Calu3 (cell line): ENCODE data around the gene IL1RL1. TPM values are rescaled to one million over a fixed set of nuclear protein-coding genes. Genes with fewer than 3 reads are reported as not detected.

Experiments used
- BruUV-seq: library from RNA; stranded (reverse); fragments of 400-500 nt; replicated peaks from 2 replicates; lab custom pipeline; 2021; lab: Mats Ljungman, UMichigan
- CTCF ChIA-PET: fragments of 300-600 bp; sonication (Branson Sonifier 250); formaldehyde crosslinking; loops from one replicate; lab custom pipeline; 2022; ENCODE audit warnings: antibody characterized with exemption; lab: Charles Lee
- DNase-seq: peaks from one replicate; pipeline ENCODE4 v3.0.0; 2022
- H3K27ac Mint-ChIP-seq: one replicate; pipeline ENCODE4 v1.8.0; 2022; ENCODE audit warnings: mixed read lengths; ENCODE audit not compliant: unreplicated experiment
- H3K27me3 Mint-ChIP-seq: one replicate; pipeline ENCODE4 v1.8.0; 2022; ENCODE audit warnings: mixed read lengths; ENCODE audit not compliant: unreplicated experiment
- H3K36me3 Mint-ChIP-seq: one replicate; pipeline ENCODE4 v1.8.0; 2022; ENCODE audit warnings: mild to moderate bottlenecking, moderate library complexity, mixed read lengths; ENCODE audit not compliant: insufficient read depth, unreplicated experiment
- H3K4me1 Mint-ChIP-seq: one replicate; pipeline ENCODE4 v1.8.0; 2022; ENCODE audit warnings: mild to moderate bottlenecking, low read depth, mixed read lengths; ENCODE audit not compliant: unreplicated experiment
- H3K4me3 Mint-ChIP-seq: one replicate; pipeline ENCODE4 v1.8.0; 2022; ENCODE audit warnings: mild to moderate bottlenecking, low read depth, moderate library complexity, mixed read lengths; ENCODE audit not compliant: unreplicated experiment
- H3K9me3 Mint-ChIP-seq: one replicate; pipeline ENCODE4 v1.8.0; 2022; ENCODE audit warnings: low read depth, mixed read lengths; ENCODE audit not compliant: unreplicated experiment
- CTCF ChIP-seq: fragments of 200-600 bp; IDR thresholded peaks from one replicate; pipeline ENCODE4 v1.8.0; 2022; ENCODE audit warnings: antibody characterized with exemption; ENCODE audit not compliant: unreplicated experiment
- intact Hi-C: fragments of 100-400 bp; cut with micrococcal nuclease; formaldehyde crosslinking; loops from one replicate; pipeline ENCODE4 v1.10.0; 2022; ENCODE audit not compliant: unreplicated experiment
- total RNA-seq: library from RNA; stranded (reverse); gene quantifications from 2 replicates; pipeline ENCODE4 v1.2.3, GENCODE V29; 2022

IL1RL1 gene
- total RNA-seq, 1 experiment from 2014 or later: not detected

- H3K36me3 Mint-ChIP-seq: no peaks in the 10 kb centered on the region
- intact Hi-C loops: no loop called here
- CTCF ChIA-PET: no interaction called here
Measured at GRCh38 chr2:102397209-102397608, 85.8 kb downstream of the IL1RL1 start.

DNA sequence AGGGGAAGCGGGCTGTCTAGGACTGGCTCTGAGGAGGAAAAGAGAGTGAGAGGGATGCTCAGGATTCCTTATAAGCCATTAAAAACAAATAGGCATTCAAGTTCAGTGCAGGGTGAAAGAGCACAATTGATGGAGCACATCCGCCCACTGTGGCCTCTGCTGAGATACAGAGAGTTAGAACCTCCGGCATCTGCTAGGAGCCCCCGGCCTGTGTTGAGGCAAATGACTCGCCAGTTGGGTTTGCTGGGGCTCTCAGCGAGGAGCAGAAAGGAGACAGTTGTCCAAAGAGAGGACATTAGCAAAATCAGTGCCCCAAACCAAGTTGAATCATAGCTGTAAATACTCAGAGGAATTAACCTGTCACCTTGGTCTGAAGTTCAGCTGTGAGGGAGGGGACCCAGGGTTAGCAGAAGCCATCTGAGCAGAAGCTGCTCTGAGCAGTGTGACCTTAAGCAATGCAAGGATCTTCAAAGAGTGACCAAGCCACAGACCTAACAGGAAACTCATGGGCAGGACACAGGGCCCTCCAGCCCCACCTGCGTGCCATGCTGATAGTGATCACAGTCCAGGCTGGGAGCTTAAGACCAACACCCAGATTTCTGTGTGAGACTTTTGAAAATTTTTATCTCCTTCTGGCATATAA is 88.3 kb downstream of the IL1RL1 start:
- BruUV-seq: no TSS peak
- H3K27me3 Mint-ChIP-seq: peaks cover 11% of the 10 kb centered on the region
- no peaks in the 10 kb centered on the region for H3K4me1 Mint-ChIP-seq
- no peak overlapping the region for H3K4me3 Mint-ChIP-seq
- CTCF ChIA-PET: no interaction called here
- no peak overlapping the region for H3K27ac Mint-ChIP-seq
- H3K36me3 Mint-ChIP-seq: no peaks in the 10 kb centered on the region
- H3K9me3 Mint-ChIP-seq: no peaks in the 10 kb centered on the region
- DNase-seq: no peak
- intact Hi-C loops: no loop called here
- no peak for TF ChIP-seq CTCF

More at GRCh38 chr2:102397209-102397608, 85.8 kb downstream of the IL1RL1 start:
- H3K4me3 Mint-ChIP-seq: no peak overlapping the region
- H3K27me3 Mint-ChIP-seq: peaks cover 12% of the 10 kb centered on the region
- no peak for DNase-seq
- TF ChIP-seq CTCF: no peak
- no peaks in the 10 kb centered on the region for H3K9me3 Mint-ChIP-seq
- BruUV-seq: no TSS peak
- no peaks in the 10 kb centered on the region for H3K4me1 Mint-ChIP-seq
- H3K27ac Mint-ChIP-seq: no peak overlapping the region

GRCh38 chr2:102401456-102401855 is 90.1 kb downstream of the IL1RL1 start:
- no peaks in the 10 kb centered on the region for H3K36me3 Mint-ChIP-seq
- no peak for TF ChIP-seq CTCF
- no peak for DNase-seq
- no peaks in the 10 kb centered on the region for H3K4me1 Mint-ChIP-seq
- CTCF ChIA-PET: interaction anchor here (0.7 kb wide), 1 partner anchor 846 kb away, joined by 3 read pairs; no protein-coding TSS in a partner anchor
- peaks cover 7% of the 10 kb centered on the region for H3K27me3 Mint-ChIP-seq
- no peaks in the 10 kb centered on the region for H3K9me3 Mint-ChIP-seq
- H3K27ac Mint-ChIP-seq: no peak overlapping the region
- no peak overlapping the region for H3K4me3 Mint-ChIP-seq
- BruUV-seq: no TSS peak
- intact Hi-C loops: no loop called here

Other genes with a start within 250 kb of the IL1RL1 start
- gene IL1R1, start 168.8 kb upstream of the IL1RL1 start, total RNA-seq: 6.2 and 8.7 TPM in 2 replicates
- 0.68 and 0.73 TPM in 2 replicates for gene IL1RL2, start 124.5 kb upstream of the IL1RL1 start, total RNA-seq
- 1.5 and 2.1 TPM in 2 replicates for gene IL18R1, start 44.2 kb downstream of the IL1RL1 start, total RNA-seq
- gene IL18RAP, start 111.6 kb downstream of the IL1RL1 start, total RNA-seq: not detected in 2 replicates
- gene SLC9A4, start 161.7 kb downstream of the IL1RL1 start, total RNA-seq: 0.12 and 0.22 TPM in 2 replicates